ENCODE data around the gene APBB2.
"Not testable (repeated sequence)": the region's sequence is repeated elsewhere in the genome, so short reads cannot be mapped to it uniquely, and the experiment has no call there.

Gene APBB2

GRCh38 chr4:41155194-41155830 is 59.0 kb downstream of the APBB2 start:
- peak; percentile 14 for FAIRE-seq

- FAIRE-seq = no peak
Measured at GRCh38 chr4:41154814-41155177, 59.5 kb downstream of the APBB2 start.

GRCh38 chr4:41154010-41154813 is 60.1 kb downstream of the APBB2 start:
- FAIRE-seq = no peak

- FAIRE-seq = no peak
Measured at GRCh38 chr4:41150401-41150800, 63.9 kb downstream of the APBB2 start.

- not testable (repeated sequence) for FAIRE-seq
Measured at GRCh38 chr4:41149568-41149967, 64.8 kb downstream of the APBB2 start.

- FAIRE-seq = no peak
Measured at GRCh38 chr4:41148931-41149330, 65.4 kb downstream of the APBB2 start.

GRCh38 chr4:41148292-41148691 is 66.0 kb downstream of the APBB2 start:
- no peak for FAIRE-seq

GRCh38 chr4:41147570-41147969 is 66.8 kb downstream of the APBB2 start:
- FAIRE-seq = not testable (repeated sequence)

- FAIRE-seq = no peak
Measured at GRCh38 chr4:41146716-41147506, 67.4 kb downstream of the APBB2 start.

- FAIRE-seq = no peak
Measured at GRCh38 chr4:41146196-41146595, 68.1 kb downstream of the APBB2 start.

GRCh38 chr4:41145571-41146078 is 68.7 kb downstream of the APBB2 start:
- peak; percentile 94 for FAIRE-seq

GRCh38 chr4:41144812-41145211 is 69.5 kb downstream of the APBB2 start:
- no peak for FAIRE-seq

- no peak for FAIRE-seq
Measured at GRCh38 chr4:41144040-41144379, 70.3 kb downstream of the APBB2 start.

GRCh38 chr4:41143311-41144039 is 70.9 kb downstream of the APBB2 start:
- FAIRE-seq = peak; percentile 99

- no peak for FAIRE-seq
Measured at GRCh38 chr4:41142376-41143310, 71.7 kb downstream of the APBB2 start.

- no peak for FAIRE-seq
Measured at GRCh38 chr4:41141900-41142299, 72.4 kb downstream of the APBB2 start.

GRCh38 chr4:41140410-41140809 is 73.9 kb downstream of the APBB2 start:
- FAIRE-seq = no peak

GRCh38 chr4:41137879-41138278 is 76.5 kb downstream of the APBB2 start:
- FAIRE-seq = no peak

- FAIRE-seq = no peak
Measured at GRCh38 chr4:41136456-41136855, 77.9 kb downstream of the APBB2 start.

- no peak for FAIRE-seq
Measured at GRCh38 chr4:41135801-41136200, 78.5 kb downstream of the APBB2 start.

GRCh38 chr4:41134581-41134980 is 79.8 kb downstream of the APBB2 start:
- FAIRE-seq = no peak
